HepG2 (cell line): Measurements from ENCODE around the gene HSPA1L. TPM values are rescaled to one million over a fixed set of nuclear protein-coding genes. Genes with fewer than 3 reads are reported as not detected.

Source experiments
- ATAC-seq: fragments of 200-7000 bp; cut with Tn5 transposase; 3 replicates; pipeline ENCODE4 v1.9.1; 2020; ENCODE audit warnings: mild to moderate bottlenecking, moderate library complexity
- BruUV-seq: library from RNA; stranded (reverse); fragments of 400-500 nt; replicated peaks from 2 replicates; lab custom pipeline; 2021; lab: Mats Ljungman, UMichigan
- CTCF ChIA-PET: fragments of 300-600 bp; formaldehyde crosslinking; extraction: SDS; loops from one replicate; lab custom pipeline; 2021; ENCODE audit warnings: low total read pairs, inconsistent platforms, low intra/inter-chr PET ratio; lab: Yijun Ruan, JAX
- POLR2A ChIA-PET: fragments of 350-600 bp; sonication (Branson Sonifier 250); formaldehyde crosslinking; loops from one replicate; lab custom pipeline; 2020; ENCODE audit warnings: antibody characterized with exemption, inconsistent platforms; lab: Yijun Ruan, JAX
- DNase-seq: peaks from one replicate; pipeline ENCODE4 v3.0.0-alpha.2; 2015; ENCODE audit warnings: low spot score
- FAIRE-seq: peaks from 3 replicates; lab custom pipeline; 2011; peaks lifted over from hg19 to GRCh38; lab: Jason Lieb, UNC
- H2AFZ ChIP-seq: one replicate; pipeline ENCODE4 v1.6.1; 2011; ENCODE audit warnings: low read length, inconsistent platforms
- H3K27ac ChIP-seq: fragments of 300-600 bp; 3 replicates; pipeline ENCODE4 v1.8.0; 2011; ENCODE audit warnings: mixed run types, mild to moderate bottlenecking, mixed read lengths, low read length, inconsistent platforms; ENCODE audit not compliant: insufficient read depth; ENCODE audit errors: extremely low read length
- H3K27me3 ChIP-seq, 2 experiments: fragments of 200-600 bp in 1 of 2; 2 replicates in 1 of 2; 3 replicates in 1 of 2; pipeline versions ENCODE4 v1.6.0 to v1.8.0; 2011; ENCODE audit warnings: low read length in 2 of 2, mild to moderate bottlenecking in 2 of 2, moderate library complexity in 2 of 2, inconsistent platforms in 1 of 2; ENCODE audit not compliant: insufficient read depth in 2 of 2, control insufficient read depth in 1 of 2
- H3K36me3 ChIP-seq, 2 experiments: fragments of 200-600 bp in 1 of 2; replicated peaks in 1 of 2; 2 replicates in 1 of 2; 3 replicates in 1 of 2; pipeline versions ENCODE4 v1.5.1 to v1.8.0; 2011; ENCODE audit warnings: low read length in 2 of 2, inconsistent platforms in 1 of 2; ENCODE audit not compliant: insufficient read depth in 2 of 2, control insufficient read depth in 1 of 2
- H3K4me1 ChIP-seq: 2 replicates; pipeline ENCODE4 v1.5.1; 2012; ENCODE audit warnings: low read length, inconsistent platforms; ENCODE audit not compliant: insufficient read depth
- H3K4me2 ChIP-seq: 2 replicates; pipeline ENCODE4 v1.6.0; 2011; ENCODE audit warnings: low read depth, low read length, inconsistent platforms
- H3K4me3 ChIP-seq, 3 experiments: fragments of 200-600 bp in 1 of 3; sonication (generic), shearing (Covaris generic) in 1 of 3; replicated peaks in 1 of 3; 2 replicates each; pipeline ENCODE4 v1.5.1; 2011 to 2016; ENCODE audit warnings: low read length in 3 of 3, inconsistent platforms in 2 of 3, low read depth in 2 of 3, mild to moderate bottlenecking in 2 of 3, control low read depth in 1 of 3, mixed read lengths in 1 of 3; ENCODE audit not compliant: insufficient read depth in 1 of 3
- H3K79me2 ChIP-seq: one replicate; pipeline ENCODE4 v1.6.1; 2011; ENCODE audit warnings: low read length, inconsistent platforms; ENCODE audit not compliant: insufficient read depth
- H3K9ac ChIP-seq: 2 replicates; pipeline ENCODE4 v1.6.0; 2011; ENCODE audit warnings: mild to moderate bottlenecking, low read depth, low read length, inconsistent platforms; ENCODE audit not compliant: insufficient read depth
- H3K9me3 ChIP-seq: 2 replicates; pipeline ENCODE4 v1.5.1; 2012; ENCODE audit warnings: mild to moderate bottlenecking, low read length
- H4K20me1 ChIP-seq: 2 replicates; pipeline ENCODE4 v1.6.0; 2011; ENCODE audit warnings: inconsistent platforms, mild to moderate bottlenecking, low read length, moderate library complexity; ENCODE audit not compliant: insufficient read depth
- AGO2 ChIP-seq: fragments of 200-400 bp; formaldehyde crosslinking; optimal IDR thresholded peaks from 2 replicates; pipeline ENCODE3; 2017; ENCODE audit warnings: mild to moderate bottlenecking, low read depth, low read length, moderate library complexity
- CHD2 ChIP-seq: IDR thresholded peaks from 2 replicates; pipeline ENCODE4 v1.6.1; 2011; ENCODE audit warnings: low read depth, low read length, improper control_type of control experiment
- HMG20B ChIP-seq: conservative IDR thresholded peaks from 2 replicates; pipeline ENCODE4 v1.6.1; 2016; ENCODE audit warnings: missing genetic modification reagents, missing compliant biosample characterization
- IKZF4 ChIP-seq: sonication (generic); formaldehyde crosslinking; IDR thresholded peaks from 2 replicates; pipeline ENCODE4 v1.5.1; 2020; ENCODE audit warnings: borderline replicate concordance, mild to moderate bottlenecking, low read depth, missing genetic modification reagents; ENCODE audit errors: not compliant biosample characterization
- NFIB ChIP-seq: sonication (generic); formaldehyde crosslinking; IDR thresholded peaks from 2 replicates; pipeline ENCODE4 v1.9.0; 2021; ENCODE audit warnings: missing genetic modification reagents, mild to moderate bottlenecking, borderline replicate concordance
- RAD51 ChIP-seq: fragments of 450-650 bp; IDR thresholded peaks from 2 replicates; pipeline ENCODE4 v1.6.1; 2016; ENCODE audit warnings: borderline replicate concordance
- RELA ChIP-seq: sonication (generic); formaldehyde crosslinking; IDR thresholded peaks from 2 replicates; pipeline ENCODE4 v1.4.0; 2020; ENCODE audit warnings: missing genetic modification reagents
- ZIK1 ChIP-seq: sonication (generic); formaldehyde crosslinking; IDR thresholded peaks from 2 replicates; pipeline ENCODE4 v1.5.0; 2020; ENCODE audit warnings: mild to moderate bottlenecking, low read depth, missing genetic modification reagents, borderline replicate concordance
- ZZZ3 ChIP-seq: sonication (generic); formaldehyde crosslinking; IDR thresholded peaks from 2 replicates; pipeline ENCODE4 v1.4.0; 2020; ENCODE audit warnings: missing genetic modification reagents, mild to moderate bottlenecking, borderline replicate concordance
- WGBS: methylation state at CpG from one replicate; pipeline ENCODE4 v1.1.6; 2017; ENCODE audit warnings: low lambda C conversion rate; 5-methylcytosine and 5-hydroxymethylcytosine counted together
- in situ Hi-C: cut with HindIII; loops from 2 replicates; pipeline ENCODE4 v1.10.0; 2017; ENCODE audit warnings: low pct_unique_long_range_greater_than_20kb; ENCODE audit not compliant: extremely low pct_ligation_motif_present
- intact Hi-C: fragments of 100-400 bp; cut with micrococcal nuclease; formaldehyde crosslinking; loops from one replicate; pipeline ENCODE4 v1.10.0; 2022; ENCODE audit not compliant: unreplicated experiment
- polyA plus RNA-seq, 8 experiments: library from polyadenylated mRNA; depleted of rRNA in 3 of 8; stranded (reverse) in 7 of 8; unstranded in 1 of 8; fragments of >200 nt; fragmentation: Illumina TruSeq in 4 of 8; extraction: Trizol in 4 of 8; gene quantifications; 2 replicates each; pipeline versions ENCODE4 v1.2.1 to v1.2.3, GENCODE V29; 2011 to 2016; ENCODE audit warnings: low read depth in 4 of 8, missing spikeins in 1 of 8, mixed read lengths in 1 of 8; ENCODE audit not compliant: insufficient read depth in 1 of 8
- total RNA-seq, 5 experiments: library from RNA; depleted of rRNA; stranded (reverse); fragments of >200 nt; fragmentation: Illumina TruSeq; extraction: Trizol; gene quantifications; 2 replicates each; pipeline ENCODE4 v1.2.3, GENCODE V29; 2016; ENCODE audit warnings: low read depth in 1 of 5
- TF ChIP-seq, protein P1 (sequence below): IDR thresholded peaks from 2 replicates; pipeline ENCODE4 v1.6.1; 2016; ENCODE audit warnings: mild to moderate bottlenecking, missing biosample characterization, missing genetic modification reagents
- TF ChIP-seq, protein P2 (sequence below): sonication (generic); formaldehyde crosslinking; IDR thresholded peaks from 2 replicates; pipeline ENCODE4 v1.5.0; 2020; ENCODE audit warnings: missing genetic modification reagents
- TF ChIP-seq, protein P3 (sequence below): sonication (generic); formaldehyde crosslinking; IDR thresholded peaks from 2 replicates; pipeline ENCODE4 v1.9.0; 2021; ENCODE audit warnings: missing genetic modification reagents, borderline replicate concordance
- TF ChIP-seq, protein P4 (sequence below): IDR thresholded peaks from 2 replicates; pipeline ENCODE4 v1.6.1; 2016; ENCODE audit warnings: low read depth
- TF ChIP-seq, protein P5 (sequence below): sonication (generic); formaldehyde crosslinking; IDR thresholded peaks from 2 replicates; pipeline ENCODE4 v1.9.0; 2021; ENCODE audit warnings: missing genetic modification reagents, mild to moderate bottlenecking, borderline replicate concordance
- TF ChIP-seq, protein P6 (sequence below): IDR thresholded peaks from 2 replicates; pipeline ENCODE4 v1.6.1; 2012; ENCODE audit warnings: inconsistent platforms

HSPA1L gene
- total and polyA plus RNA-seq, 2 of the 13 experiments (the other 11 are each of a cell fraction or from before 2014, with no cell fraction given): 0.55 to 1.0 TPM

DNA sequence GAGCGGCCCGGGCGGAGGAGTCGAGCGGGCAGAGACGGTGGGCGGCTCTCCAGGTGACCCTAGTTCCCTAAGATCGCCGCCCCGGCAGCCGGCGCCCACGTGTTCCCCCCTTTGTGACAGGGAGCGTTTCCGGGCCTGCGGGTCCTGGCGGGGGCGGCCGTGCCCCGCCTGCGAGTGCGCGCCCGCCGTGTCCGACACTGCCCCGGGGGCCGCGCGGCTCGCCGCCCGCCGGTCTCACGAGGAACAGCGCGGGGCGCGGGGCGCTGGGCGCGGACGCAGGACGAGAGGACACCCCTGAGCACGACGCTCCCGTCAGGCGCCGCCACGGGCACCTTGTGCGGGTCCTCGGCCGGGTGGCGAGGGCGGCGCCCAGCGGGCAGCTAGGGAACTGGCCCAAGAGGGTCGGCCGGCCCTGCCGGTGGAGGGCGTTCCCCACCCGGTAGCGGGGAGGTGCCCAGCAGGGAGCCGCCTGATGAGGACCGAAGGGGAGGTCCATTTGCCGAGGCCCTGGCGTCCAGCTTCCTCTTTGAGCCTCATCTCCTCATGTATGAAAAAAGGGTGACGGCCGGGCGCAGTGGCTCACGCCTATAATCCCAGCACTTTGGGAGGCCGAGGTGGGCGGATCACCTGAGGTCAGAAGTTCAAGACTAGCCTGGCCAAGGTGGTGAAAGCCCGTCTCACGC, 19.3 kb downstream of the HSPA1L start, which contains the start of gene VARS1:
Gene VARS1, minus strand, starts transcription at position 137 of the 683 bp plus-strand sequence. CDS start 535 bp downstream, outside the sequence.
- H3K79me2 ChIP-seq: peaks cover 22% of the 10 kb centered on the region
- H3K4me1 ChIP-seq: peaks cover 25% of the 10 kb centered on the region
- in situ Hi-C loops (no loop called here), intact Hi-C loops (loop anchor here (1.0 to 2.0 kb wide), 2 partner anchors 19 to 35 kb away; partner anchors contain the start of genes HSPA1A and HSPA1L)
- no peaks in the 10 kb centered on the region for H4K20me1 ChIP-seq
- ChIA-PET POLR2A (interaction anchor here (0.8 to 4.3 kb wide), 33 partner anchors 9 to 254 kb away, joined by 3 to 77 read pairs (median 5); partner anchors contain the start of genes ABHD16A, APOM, CFB and CLIC1), CTCF (interaction anchor here (1.0 to 1.6 kb wide), 3 partner anchors 10 to 34 kb away, joined by 3 to 5 read pairs (median 5); no protein-coding TSS in a partner anchor)
- no TSS peak for BruUV-seq
- ATAC-seq (peak; percentile 89), DNase-seq (peak; percentile 90), FAIRE-seq (peak; percentile 87)
- H2AFZ ChIP-seq: peak within 1 kb of the TSS; percentile 28
- 6% methylated on average over 7 of the region's 75 CpGs for WGBS
- peak within 1 kb of the TSS; percentile 92 for H3K9ac ChIP-seq
- H3K9me3 ChIP-seq: no peaks in the 10 kb centered on the region
- H3K27ac ChIP-seq: peak within 1 kb of the TSS; percentile 76
- peak within 1 kb of the TSS; percentile 89 to 98 (median 98) for H3K4me3 ChIP-seq
- H3K4me2 ChIP-seq: peak within 1 kb of the TSS; percentile 95
- no peaks in the 10 kb centered on the region; a peak in 1 of 5 replicates for H3K27me3 ChIP-seq
- H3K36me3 ChIP-seq: peaks cover 5 to 27% of the 10 kb centered on the region in 2 experiments
- TF ChIP-seq, protein P1, sequence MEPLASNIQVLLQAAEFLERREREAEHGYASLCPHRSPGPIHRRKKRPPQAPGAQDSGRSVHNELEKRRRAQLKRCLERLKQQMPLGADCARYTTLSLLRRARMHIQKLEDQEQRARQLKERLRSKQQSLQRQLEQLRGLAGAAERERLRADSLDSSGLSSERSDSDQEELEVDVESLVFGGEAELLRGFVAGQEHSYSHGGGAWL (CRISPR knock-in tag): peak; percentile 98; the same call in 1 of the 2 replicates
- TF ChIP-seq AGO2: peak; percentile 66
- TF ChIP-seq ZZZ3 (CRISPR knock-in tag): peak; percentile 71; the same call in 1 of the 2 replicates
- TF ChIP-seq, protein P2, sequence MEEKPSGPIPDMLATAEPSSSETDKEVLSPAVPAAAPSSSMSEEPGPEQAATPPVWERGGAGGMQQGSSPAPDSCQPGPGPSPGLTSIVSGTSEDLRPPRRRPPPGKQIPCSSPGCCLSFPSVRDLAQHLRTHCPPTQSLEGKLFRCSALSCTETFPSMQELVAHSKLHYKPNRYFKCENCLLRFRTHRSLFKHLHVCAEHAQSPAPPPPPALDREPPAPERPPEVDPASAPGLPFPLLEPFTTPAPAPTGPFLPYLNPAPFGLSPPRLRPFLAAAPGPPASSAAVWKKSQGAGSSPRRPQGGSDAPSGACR: peak; percentile 93
- no peak for TF ChIP-seq RAD51
- TF ChIP-seq, protein P3, sequence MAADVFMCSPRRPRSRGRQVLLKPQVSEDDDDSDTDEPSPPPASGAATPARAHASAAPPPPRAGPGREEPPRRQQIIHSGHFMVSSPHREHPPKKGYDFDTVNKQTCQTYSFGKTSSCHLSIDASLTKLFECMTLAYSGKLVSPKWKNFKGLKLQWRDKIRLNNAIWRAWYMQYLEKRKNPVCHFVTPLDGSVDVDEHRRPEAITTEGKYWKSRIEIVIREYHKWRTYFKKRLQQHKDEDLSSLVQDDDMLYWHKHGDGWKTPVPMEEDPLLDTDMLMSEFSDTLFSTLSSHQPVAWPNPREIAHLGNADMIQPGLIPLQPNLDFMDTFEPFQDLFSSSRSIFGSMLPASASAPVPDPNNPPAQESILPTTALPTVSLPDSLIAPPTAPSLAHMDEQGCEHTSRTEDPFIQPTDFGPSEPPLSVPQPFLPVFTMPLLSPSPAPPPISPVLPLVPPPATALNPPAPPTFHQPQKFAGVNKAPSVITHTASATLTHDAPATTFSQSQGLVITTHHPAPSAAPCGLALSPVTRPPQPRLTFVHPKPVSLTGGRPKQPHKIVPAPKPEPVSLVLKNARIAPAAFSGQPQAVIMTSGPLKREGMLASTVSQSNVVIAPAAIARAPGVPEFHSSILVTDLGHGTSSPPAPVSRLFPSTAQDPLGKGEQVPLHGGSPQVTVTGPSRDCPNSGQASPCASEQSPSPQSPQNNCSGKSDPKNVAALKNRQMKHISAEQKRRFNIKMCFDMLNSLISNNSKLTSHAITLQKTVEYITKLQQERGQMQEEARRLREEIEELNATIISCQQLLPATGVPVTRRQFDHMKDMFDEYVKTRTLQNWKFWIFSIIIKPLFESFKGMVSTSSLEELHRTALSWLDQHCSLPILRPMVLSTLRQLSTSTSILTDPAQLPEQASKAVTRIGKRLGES (CRISPR knock-in tag): no peak
- no peak; the same call in 1 of the 2 replicates for TF ChIP-seq HMG20B
- TF ChIP-seq, protein P4, sequence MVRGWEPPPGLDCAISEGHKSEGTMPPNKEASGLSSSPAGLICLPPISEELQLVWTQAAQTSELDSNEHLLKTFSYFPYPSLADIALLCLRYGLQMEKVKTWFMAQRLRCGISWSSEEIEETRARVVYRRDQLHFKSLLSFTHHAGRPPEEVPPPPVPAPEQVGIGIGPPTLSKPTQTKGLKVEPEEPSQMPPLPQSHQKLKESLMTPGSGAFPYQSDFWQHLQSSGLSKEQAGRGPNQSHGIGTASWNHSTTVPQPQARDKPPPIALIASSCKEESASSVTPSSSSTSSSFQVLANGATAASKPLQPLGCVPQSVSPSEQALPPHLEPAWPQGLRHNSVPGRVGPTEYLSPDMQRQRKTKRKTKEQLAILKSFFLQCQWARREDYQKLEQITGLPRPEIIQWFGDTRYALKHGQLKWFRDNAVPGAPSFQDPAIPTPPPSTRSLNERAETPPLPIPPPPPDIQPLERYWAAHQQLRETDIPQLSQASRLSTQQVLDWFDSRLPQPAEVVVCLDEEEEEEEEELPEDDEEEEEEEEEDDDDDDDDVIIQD (CRISPR knock-in tag): peak; percentile 33; the same call in 1 of the 2 replicates
- TF ChIP-seq, protein P5, sequence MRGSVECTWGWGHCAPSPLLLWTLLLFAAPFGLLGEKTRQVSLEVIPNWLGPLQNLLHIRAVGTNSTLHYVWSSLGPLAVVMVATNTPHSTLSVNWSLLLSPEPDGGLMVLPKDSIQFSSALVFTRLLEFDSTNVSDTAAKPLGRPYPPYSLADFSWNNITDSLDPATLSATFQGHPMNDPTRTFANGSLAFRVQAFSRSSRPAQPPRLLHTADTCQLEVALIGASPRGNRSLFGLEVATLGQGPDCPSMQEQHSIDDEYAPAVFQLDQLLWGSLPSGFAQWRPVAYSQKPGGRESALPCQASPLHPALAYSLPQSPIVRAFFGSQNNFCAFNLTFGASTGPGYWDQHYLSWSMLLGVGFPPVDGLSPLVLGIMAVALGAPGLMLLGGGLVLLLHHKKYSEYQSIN (CRISPR knock-in tag): no peak
- TF ChIP-seq IKZF4 (CRISPR knock-in tag): no peak
- TF ChIP-seq NFIB: no peak
- TF ChIP-seq, protein P6, sequence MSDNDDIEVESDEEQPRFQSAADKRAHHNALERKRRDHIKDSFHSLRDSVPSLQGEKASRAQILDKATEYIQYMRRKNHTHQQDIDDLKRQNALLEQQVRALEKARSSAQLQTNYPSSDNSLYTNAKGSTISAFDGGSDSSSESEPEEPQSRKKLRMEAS: peak; percentile 99
- TF ChIP-seq ZIK1 (CRISPR knock-in tag): peak; percentile 68; the same call in 1 of the 2 replicates
- TF ChIP-seq CHD2: 0 out of 2 replicates have a peak, but pooled peaks have one; percentile 9
- TF ChIP-seq RELA: no peak
